PC-9 (cell line): ENCODE data around the gene APBA2. TPM values are rescaled to one million over a fixed set of nuclear protein-coding genes. Genes with fewer than 3 reads are reported as not detected.

Experiments used
- BruUV-seq: library from RNA; stranded (reverse); fragments of 400-500 nt; replicated peaks from 2 replicates; lab custom pipeline; 2021; lab: Mats Ljungman, UMichigan
- CTCF ChIA-PET: fragments of 300-600 bp; sonication (Branson Sonifier 250); formaldehyde crosslinking; loops from one replicate; lab custom pipeline; 2022; ENCODE audit warnings: antibody characterized with exemption; lab: Charles Lee
- POLR2A ChIA-PET: fragments of 300-600 bp; sonication (Branson Sonifier 250); formaldehyde crosslinking; loops from one replicate; lab custom pipeline; 2022; ENCODE audit warnings: antibody characterized with exemption; ENCODE audit not compliant: unreplicated experiment; lab: Charles Lee
- DNase-seq, 2 experiments: peaks; one replicate each; pipeline versions ENCODE4 v3.0.0 to v3.0.0-alpha.2; 2015 to 2022; ENCODE audit warnings: mixed read lengths in 1 of 2
- H2AFZ ChIP-seq: fragments of 200-600 bp; sonication (generic); 2 replicates; pipeline ENCODE4 v1.8.1; 2017; ENCODE audit warnings: antibody characterized with exemption
- H3F3A ChIP-seq: fragments of 200-600 bp; sonication (generic); 2 replicates; pipeline ENCODE4 v1.8.1; 2017; ENCODE audit warnings: antibody characterized with exemption, mild to moderate bottlenecking, low read depth; ENCODE audit not compliant: insufficient read depth
- H3K27ac ChIP-seq: fragments of 200-600 bp; sonication (generic); 2 replicates; pipeline ENCODE4 v1.6.1; 2016; ENCODE audit warnings: mixed run types
- H3K27me3 ChIP-seq: fragments of 200-600 bp; sonication (generic); 2 replicates; pipeline ENCODE4 v1.6.1; 2016; ENCODE audit warnings: low read depth, mixed run types; ENCODE audit not compliant: insufficient read depth
- H3K36me3 ChIP-seq: fragments of 200-600 bp; sonication (generic); 2 replicates; pipeline ENCODE4 v1.6.1; 2016; ENCODE audit warnings: low read depth, mixed run types
- H3K4me1 ChIP-seq: fragments of 200-600 bp; sonication (generic); replicated peaks from 2 replicates; pipeline ENCODE4 v1.6.1; 2016; ENCODE audit warnings: mixed run types; ENCODE audit not compliant: insufficient read depth
- H3K4me2 ChIP-seq: fragments of 200-600 bp; sonication (generic); 2 replicates; pipeline ENCODE4 v1.6.1; 2017; ENCODE audit warnings: mixed run types
- H3K4me3 ChIP-seq: fragments of 200-600 bp; sonication (generic); 2 replicates; pipeline ENCODE4 v1.6.1; 2016; ENCODE audit warnings: mixed run types
- H3K79me2 ChIP-seq: fragments of 200-600 bp; sonication (generic); 2 replicates; pipeline ENCODE4 v1.6.1; 2017; ENCODE audit warnings: low read depth, mixed run types
- H3K9me2 ChIP-seq: fragments of 200-600 bp; sonication (generic); 2 replicates; pipeline ENCODE4 v1.8.1; 2017; ENCODE audit warnings: mild to moderate bottlenecking; ENCODE audit not compliant: insufficient read depth
- H3K9me3 ChIP-seq: fragments of 200-600 bp; sonication (generic); 2 replicates; pipeline ENCODE4 v1.8.1; 2016; ENCODE audit warnings: low read depth; ENCODE audit not compliant: insufficient read depth
- H4K20me1 ChIP-seq: fragments of 200-600 bp; sonication (generic); 2 replicates; pipeline ENCODE4 v1.8.1; 2017; ENCODE audit not compliant: insufficient read depth
- CTCF ChIP-seq: fragments of 200-600 bp; sonication (generic); conservative IDR thresholded peaks from 2 replicates; pipeline ENCODE4 v1.6.1; 2017; ENCODE audit warnings: mixed run types, antibody characterized with exemption, mild to moderate bottlenecking, moderate library complexity
- EZH2 ChIP-seq: fragments of 200-600 bp; sonication (generic); IDR thresholded peaks from 2 replicates; pipeline ENCODE4 v1.8.0; 2017; ENCODE audit warnings: antibody characterized with exemption, low read depth
- intact Hi-C: fragments of 100-400 bp; cut with micrococcal nuclease; formaldehyde crosslinking; loops from one replicate; pipeline ENCODE4 v1.10.0; 2022; ENCODE audit not compliant: unreplicated experiment
- total RNA-seq: library from RNA; stranded (reverse); gene quantifications from 2 replicates; pipeline ENCODE4 v1.2.3, GENCODE V29; 2021

Gene APBA2
- total RNA-seq, 1 experiment from 2014 or later = not detected

- H3F3A ChIP-seq = no peaks in the 10 kb centered on the region
- intact Hi-C loops = no loop called here
- H3K27me3 ChIP-seq = peaks cover 16% of the 10 kb centered on the region
- POLR2A ChIA-PET = no interaction called here
- H3K27ac ChIP-seq = no peak overlapping the region
- BruUV-seq = no TSS peak
- H3K36me3 ChIP-seq = no peaks in the 10 kb centered on the region
- no peak for TF ChIP-seq EZH2
- no peak for TF ChIP-seq CTCF
- H3K79me2 ChIP-seq = no peaks in the 10 kb centered on the region
- H2AFZ ChIP-seq = no peak overlapping the region
- no peak for DNase-seq
- no peaks in the 10 kb centered on the region for H3K9me2 ChIP-seq
- H3K4me2 ChIP-seq = no peak overlapping the region
- no peaks in the 10 kb centered on the region for H4K20me1 ChIP-seq
- H3K4me1 ChIP-seq = no peaks in the 10 kb centered on the region
- no peaks in the 10 kb centered on the region for H3K9me3 ChIP-seq
- H3K4me3 ChIP-seq = no peak overlapping the region
- CTCF ChIA-PET = no interaction called here
Observed at GRCh38 chr15:28890711-28891495, 5.1 kb downstream of the APBA2 start.

- intact Hi-C loops = no loop called here
- H3K36me3 ChIP-seq = no peaks in the 10 kb centered on the region
- no peaks in the 10 kb centered on the region for H3F3A ChIP-seq
- H3K9me2 ChIP-seq = no peaks in the 10 kb centered on the region
- TF ChIP-seq EZH2 = no peak
- TF ChIP-seq CTCF = no peak
- no peaks in the 10 kb centered on the region for H3K79me2 ChIP-seq
- H3K27ac ChIP-seq = no peak overlapping the region
- no peak overlapping the region for H3K4me3 ChIP-seq
- no TSS peak for BruUV-seq
- H4K20me1 ChIP-seq = no peaks in the 10 kb centered on the region
- ChIA-PET CTCF (no interaction called here), POLR2A (no interaction called here)
- no peak overlapping the region for H2AFZ ChIP-seq
- DNase-seq = no peak
- H3K9me3 ChIP-seq = no peaks in the 10 kb centered on the region
- H3K4me2 ChIP-seq = no peak overlapping the region
- H3K27me3 ChIP-seq = peaks cover 20% of the 10 kb centered on the region
- no peaks in the 10 kb centered on the region for H3K4me1 ChIP-seq
Observed at GRCh38 chr15:28891588-28891987, 5.8 kb downstream of the APBA2 start.

- Histone ChIP-seq H3K79me2 (no peaks in the 10 kb centered on the region), H3F3A (no peaks in the 10 kb centered on the region), H2AFZ (no peak overlapping the region), H3K27ac (no peak overlapping the region), H3K9me3 (no peaks in the 10 kb centered on the region), H3K27me3 (peaks cover 31% of the 10 kb centered on the region), H3K4me3 (no peak overlapping the region), H3K4me1 (no peaks in the 10 kb centered on the region), H3K36me3 (no peaks in the 10 kb centered on the region), H3K9me2 (no peaks in the 10 kb centered on the region), H3K4me2 (no peak overlapping the region), H4K20me1 (no peaks in the 10 kb centered on the region)
- POLR2A ChIA-PET = no interaction called here
- no peak for TF ChIP-seq EZH2
- TF ChIP-seq CTCF = no peak
- CTCF ChIA-PET = no interaction called here
- intact Hi-C loops = no loop called here
- BruUV-seq = no TSS peak
- no peak for DNase-seq
Observed at GRCh38 chr15:28892789-28893610, 7.2 kb downstream of the APBA2 start.
